ENCODE data around the gene RAB4B. TPM values are rescaled to one million over a fixed set of nuclear protein-coding genes. Genes with fewer than 3 reads are reported as not detected.

Gene RAB4B
- total RNA-seq, 6 donors from 2014 or later: 39.9 to 78.5 (median 58.6) TPM

- no peaks in the 10 kb centered on the region for H3K9me3 ChIP-seq
- DNase-seq: peak; percentile 75 to 80
- H3K36me3 ChIP-seq: peaks cover 4 to 57% (median 28%) of the 10 kb centered on the region in 4 donors
- TF ChIP-seq POLR2A (IDR thresholded peaks at IDR 0.05) (peak in 1 of 4 donors; percentile 26), EP300 (IDR thresholded peaks at IDR 0.05) (no peak), CTCF (IDR thresholded peaks at IDR 0.05) (no peak), POLR2AphosphoS5 (IDR thresholded peaks at IDR 0.05) (no peak)
- WGBS, 2 donors: 15 to 19% methylated on average over 9 to 11 of the region's 11 CpGs
- H3K4me1 ChIP-seq: peaks cover 80 to 85% (median 83%) of the 10 kb centered on the region in 4 donors
- H3K27me3 ChIP-seq: no peaks in the 10 kb centered on the region
- peak overlapping the region in 3 of 4 donors; percentile 16 to 99 (median 97) for H3K4me3 ChIP-seq
- H3K27ac ChIP-seq: peak overlapping the region; percentile 93 to 99 (median 98)
- no peak for ATAC-seq (ENCODE audit: low FRiP score in 2 of 2)
Observed at GRCh38 chr19:40802300-40803169, 24.5 kb downstream of the RAB4B start.

- Histone ChIP-seq H3K9me3 (no peaks in the 10 kb centered on the region), H3K27ac (peak overlapping the region; percentile 93 to 99 (median 98)), H3K36me3 (peaks cover 12 to 64% (median 35%) of the 10 kb centered on the region in 4 donors), H3K4me1 (peaks cover 82 to 85% (median 84%) of the 10 kb centered on the region in 4 donors), H3K4me3 (peak overlapping the region in 3 of 4 donors; percentile 16 to 99 (median 97)), H3K27me3 (no peaks in the 10 kb centered on the region)
- WGBS, 2 donors: 25 to 38% methylated on average over 8 to 9 of the region's 9 CpGs
- no peak for TF ChIP-seq CTCF (IDR thresholded peaks at IDR 0.05)
- TF ChIP-seq POLR2A (IDR thresholded peaks at IDR 0.05): peak in 1 of 4 donors; percentile 49
- DNase-seq: no peak
- no peak for ATAC-seq (ENCODE audit: low FRiP score in 2 of 2)
Observed at GRCh38 chr19:40803170-40803856, 25.3 kb downstream of the RAB4B start.

GRCh38 chr19:40803857-40804782 lies 26.1 kb downstream of the RAB4B start:
- Histone ChIP-seq H3K9me3 (no peaks in the 10 kb centered on the region), H3K36me3 (peaks cover 18 to 72% (median 43%) of the 10 kb centered on the region in 4 donors), H3K4me3 (peak overlapping the region in 3 of 4 donors; percentile 16 to 99 (median 97)), H3K27me3 (no peaks in the 10 kb centered on the region), H3K4me1 (peaks cover 88 to 91% (median 89%) of the 10 kb centered on the region in 4 donors), H3K27ac (peak overlapping the region; percentile 93 to 99 (median 98))
- ATAC-seq (ENCODE audit: low FRiP score in 2 of 2) (peak in 1 of 2 donors; percentile 1), DNase-seq (peak in 1 of 2 donors; percentile 91)
- WGBS, 2 donors: 68% methylated on average over 5 to 6 of the region's 6 CpGs
- TF ChIP-seq EP300 (IDR thresholded peaks at IDR 0.05): peak in 1 of 4 donors; percentile 11
- TF ChIP-seq CTCF (IDR thresholded peaks at IDR 0.05): no peak
- peak in 1 of 2 donors; percentile 51 for TF ChIP-seq POLR2AphosphoS5 (IDR thresholded peaks at IDR 0.05)
- no peak for TF ChIP-seq POLR2A (IDR thresholded peaks at IDR 0.05)

GRCh38 chr19:40804783-40805242 lies 26.8 kb downstream of the RAB4B start:
- Histone ChIP-seq H3K9me3 (no peaks in the 10 kb centered on the region), H3K4me1 (peaks cover 94 to 98% (median 95%) of the 10 kb centered on the region in 4 donors), H3K4me3 (no peak overlapping the region), H3K27ac (peak overlapping the region; percentile 93 to 99 (median 98)), H3K36me3 (peaks cover 18 to 79% (median 46%) of the 10 kb centered on the region in 4 donors), H3K27me3 (no peaks in the 10 kb centered on the region)
- 27 to 44% methylated on average over 4 to 5 of the region's 7 CpGs for WGBS, 2 donors
- ATAC-seq (ENCODE audit: low FRiP score in 2 of 2): no peak
- no peak for DNase-seq
- TF ChIP-seq EP300 (IDR thresholded peaks at IDR 0.05) (no peak), POLR2A (IDR thresholded peaks at IDR 0.05) (no peak), POLR2AphosphoS5 (IDR thresholded peaks at IDR 0.05) (no peak), CTCF (IDR thresholded peaks at IDR 0.05) (no peak)
